PC-9 (cell line): Measurements from ENCODE around the gene MPZL2. TPM values are rescaled to one million over a fixed set of nuclear protein-coding genes. Genes with fewer than 3 reads are reported as not detected.

ENCODE experiments used
- BruUV-seq: library from RNA; stranded (reverse); fragments of 400-500 nt; replicated peaks from 2 replicates; lab custom pipeline; 2021; lab: Mats Ljungman, UMichigan
- CTCF ChIA-PET: fragments of 300-600 bp; sonication (Branson Sonifier 250); formaldehyde crosslinking; loops from one replicate; lab custom pipeline; 2022; ENCODE audit warnings: antibody characterized with exemption; lab: Charles Lee
- POLR2A ChIA-PET: fragments of 300-600 bp; sonication (Branson Sonifier 250); formaldehyde crosslinking; loops from one replicate; lab custom pipeline; 2022; ENCODE audit warnings: antibody characterized with exemption; ENCODE audit not compliant: unreplicated experiment; lab: Charles Lee
- DNase-seq, 2 experiments: peaks; one replicate each; pipeline versions ENCODE4 v3.0.0 to v3.0.0-alpha.2; 2015 to 2022; ENCODE audit warnings: mixed read lengths in 1 of 2
- H2AFZ ChIP-seq: fragments of 200-600 bp; sonication (generic); 2 replicates; pipeline ENCODE4 v1.8.1; 2017; ENCODE audit warnings: antibody characterized with exemption
- H3F3A ChIP-seq: fragments of 200-600 bp; sonication (generic); 2 replicates; pipeline ENCODE4 v1.8.1; 2017; ENCODE audit warnings: antibody characterized with exemption, mild to moderate bottlenecking, low read depth; ENCODE audit not compliant: insufficient read depth
- H3K27ac ChIP-seq: fragments of 200-600 bp; sonication (generic); 2 replicates; pipeline ENCODE4 v1.6.1; 2016; ENCODE audit warnings: mixed run types
- H3K27me3 ChIP-seq: fragments of 200-600 bp; sonication (generic); 2 replicates; pipeline ENCODE4 v1.6.1; 2016; ENCODE audit warnings: low read depth, mixed run types; ENCODE audit not compliant: insufficient read depth
- H3K36me3 ChIP-seq: fragments of 200-600 bp; sonication (generic); 2 replicates; pipeline ENCODE4 v1.6.1; 2016; ENCODE audit warnings: low read depth, mixed run types
- H3K4me1 ChIP-seq: fragments of 200-600 bp; sonication (generic); replicated peaks from 2 replicates; pipeline ENCODE4 v1.6.1; 2016; ENCODE audit warnings: mixed run types; ENCODE audit not compliant: insufficient read depth
- H3K4me2 ChIP-seq: fragments of 200-600 bp; sonication (generic); 2 replicates; pipeline ENCODE4 v1.6.1; 2017; ENCODE audit warnings: mixed run types
- H3K4me3 ChIP-seq: fragments of 200-600 bp; sonication (generic); 2 replicates; pipeline ENCODE4 v1.6.1; 2016; ENCODE audit warnings: mixed run types
- H3K79me2 ChIP-seq: fragments of 200-600 bp; sonication (generic); 2 replicates; pipeline ENCODE4 v1.6.1; 2017; ENCODE audit warnings: low read depth, mixed run types
- H3K9me2 ChIP-seq: fragments of 200-600 bp; sonication (generic); 2 replicates; pipeline ENCODE4 v1.8.1; 2017; ENCODE audit warnings: mild to moderate bottlenecking; ENCODE audit not compliant: insufficient read depth
- H3K9me3 ChIP-seq: fragments of 200-600 bp; sonication (generic); 2 replicates; pipeline ENCODE4 v1.8.1; 2016; ENCODE audit warnings: low read depth; ENCODE audit not compliant: insufficient read depth
- H4K20me1 ChIP-seq: fragments of 200-600 bp; sonication (generic); 2 replicates; pipeline ENCODE4 v1.8.1; 2017; ENCODE audit not compliant: insufficient read depth
- CTCF ChIP-seq: fragments of 200-600 bp; sonication (generic); conservative IDR thresholded peaks from 2 replicates; pipeline ENCODE4 v1.6.1; 2017; ENCODE audit warnings: mixed run types, antibody characterized with exemption, mild to moderate bottlenecking, moderate library complexity
- EZH2 ChIP-seq: fragments of 200-600 bp; sonication (generic); IDR thresholded peaks from 2 replicates; pipeline ENCODE4 v1.8.0; 2017; ENCODE audit warnings: antibody characterized with exemption, low read depth
- intact Hi-C: fragments of 100-400 bp; cut with micrococcal nuclease; formaldehyde crosslinking; loops from one replicate; pipeline ENCODE4 v1.10.0; 2022; ENCODE audit not compliant: unreplicated experiment
- total RNA-seq: library from RNA; stranded (reverse); gene quantifications from 2 replicates; pipeline ENCODE4 v1.2.3, GENCODE V29; 2021

The MPZL2 gene
- total RNA-seq, 1 experiment from 2014 or later = 43.1 TPM

DNA sequence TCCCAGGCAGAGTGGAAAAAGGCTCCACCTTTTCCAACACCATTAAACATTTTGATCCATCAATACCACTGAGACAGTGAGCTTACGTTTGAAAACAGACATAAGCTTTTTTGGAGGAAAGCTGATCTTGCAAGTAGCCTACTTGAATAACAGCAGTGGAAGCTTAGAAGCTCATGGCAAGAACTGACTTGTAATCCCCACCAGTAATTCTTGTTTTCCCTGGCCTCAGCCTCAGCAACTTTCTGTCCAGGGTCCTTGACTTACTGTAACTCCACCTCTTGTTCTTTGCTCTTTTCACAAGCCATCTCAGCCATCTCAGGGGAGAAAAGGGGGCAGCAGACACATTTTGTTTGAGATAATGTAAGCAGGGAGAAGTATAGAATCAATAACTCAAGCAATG lies 12.3 kb upstream of the MPZL2 start:
- CTCF ChIA-PET = no interaction called here
- POLR2A ChIA-PET = no interaction called here

GRCh38 chr11:118275176-118275575 lies 11.1 kb upstream of the MPZL2 start:
- Histone ChIP-seq H3K27me3 (no peaks in the 10 kb centered on the region), H3K9me2 (no peaks in the 10 kb centered on the region; the same call in none of the 2 replicates), H3K79me2 (no peaks in the 10 kb centered on the region), H3K4me3 (no peak overlapping the region), H2AFZ (no peak overlapping the region), H4K20me1 (no peaks in the 10 kb centered on the region), H3K4me1 (peaks cover 47% of the 10 kb centered on the region), H3K4me2 (peak overlapping the region; percentile 61), H3F3A (peaks cover 27% of the 10 kb centered on the region), H3K36me3 (no peaks in the 10 kb centered on the region), H3K9me3 (no peaks in the 10 kb centered on the region), H3K27ac (peak overlapping the region; percentile 80)
- ChIA-PET POLR2A (interaction anchor here (0.6 to 0.9 kb wide), 3 partner anchors 11 to 123 kb away, joined by 3 to 9 read pairs (median 7); partner anchors contain the start of gene MPZL2), CTCF (interaction anchor here (1.1 kb wide), 1 partner anchor 11 kb away, joined by 7 read pairs; the partner anchor contains the start of gene MPZL2)
- TF ChIP-seq CTCF = no peak
- TF ChIP-seq EZH2 = no peak
- BruUV-seq = no TSS peak
- DNase-seq = peak; percentile 31 to 98
- intact Hi-C loops = loop anchor here (1.0 kb wide), 1 partner anchor 34 kb away; no protein-coding TSS in a partner anchor

More for the DNA sequence above, 12.3 kb upstream of the MPZL2 start:
- H4K20me1 ChIP-seq = no peaks in the 10 kb centered on the region
- no peaks in the 10 kb centered on the region for H3K79me2 ChIP-seq
- no peaks in the 10 kb centered on the region for H3K36me3 ChIP-seq
- no peak overlapping the region for H3K4me3 ChIP-seq
- peak overlapping the region; percentile 80 for H3K27ac ChIP-seq
- no peaks in the 10 kb centered on the region for H3K9me3 ChIP-seq
- TF ChIP-seq EZH2 (no peak), CTCF (no peak)
- H3K4me2 ChIP-seq = peak overlapping the region; percentile 61
- intact Hi-C loops = no loop called here
- no peak overlapping the region; the same call in 1 of the 2 replicates for H2AFZ ChIP-seq
- no peaks in the 10 kb centered on the region for H3K27me3 ChIP-seq
- H3K9me2 ChIP-seq = no peaks in the 10 kb centered on the region; the same call in none of the 2 replicates
- no peak for DNase-seq
- H3K4me1 ChIP-seq = peaks cover 47% of the 10 kb centered on the region
- H3F3A ChIP-seq = peaks cover 27% of the 10 kb centered on the region
- BruUV-seq = TSS peak; percentile 19

GRCh38 chr11:118274186-118274585 lies 10.1 kb upstream of the MPZL2 start:
- no TSS peak for BruUV-seq
- Histone ChIP-seq H3K27me3 (no peaks in the 10 kb centered on the region), H3K4me1 (peaks cover 47% of the 10 kb centered on the region), H3K9me2 (no peaks in the 10 kb centered on the region; the same call in 1 of the 2 replicates), H3K79me2 (no peaks in the 10 kb centered on the region), H3K27ac (no peak overlapping the region), H3K4me2 (peak overlapping the region; percentile 61; the same call in 1 of the 2 replicates), H3K36me3 (no peaks in the 10 kb centered on the region), H3K9me3 (no peaks in the 10 kb centered on the region), H4K20me1 (no peaks in the 10 kb centered on the region), H3F3A (peaks cover 27% of the 10 kb centered on the region), H2AFZ (no peak overlapping the region), H3K4me3 (no peak overlapping the region)
- DNase-seq = no peak
- intact Hi-C loops = no loop called here
- CTCF ChIA-PET = no interaction called here
- POLR2A ChIA-PET = no interaction called here
- TF ChIP-seq EZH2 = no peak
- TF ChIP-seq CTCF = no peak
